CD4-positive, alpha-beta T cell treated with Interleukin-4 for 4 hours (primary cell): ENCODE results near the gene RAB5B.
"Not testable (repeated sequence)": the region's sequence is repeated elsewhere in the genome, so short reads cannot be mapped to it uniquely, and the experiment has no call there.

ENCODE experiments used
- DNase-seq: peaks from one replicate; pipeline ENCODE4 v3.0.0-alpha.2; 2020

RAB5B gene

GRCh38 chr12:56020423-56021184 lies 46.7 kb downstream of the RAB5B start, which contains the start of gene IKZF4:
TSS of gene IKZF4 (plus strand) at chr12:56021043. CDS start at chr12:56021494, 451 bp downstream.
- no peak for DNase-seq

GRCh38 chr12:56021889-56022497 lies 48.1 kb downstream of the RAB5B start:
- no peak for DNase-seq

GRCh38 chr12:56028511-56029165 lies 54.8 kb downstream of the RAB5B start:
- no peak for DNase-seq

- DNase-seq = no peak
These were observed 55.3 kb downstream of the RAB5B start for GRCh38 chr12:56029166-56029519.

- DNase-seq = peak; percentile 50
These were observed 55.9 kb downstream of the RAB5B start for GRCh38 chr12:56029666-56030293.

GRCh38 chr12:56031987-56032386 lies 58.1 kb downstream of the RAB5B start:
- DNase-seq = peak; percentile 37

- DNase-seq = peak; percentile 31
These were observed 60.9 kb downstream of the RAB5B start for GRCh38 chr12:56034586-56035332.

GRCh38 chr12:56037161-56037560 lies 63.3 kb downstream of the RAB5B start:
- DNase-seq = no peak

GRCh38 chr12:56038022-56038655 lies 64.3 kb downstream of the RAB5B start:
- DNase-seq = peak; percentile 51

GRCh38 chr12:56040151-56040550 lies 66.3 kb downstream of the RAB5B start:
- no peak for DNase-seq

GRCh38 chr12:56040963-56041551 lies 67.2 kb downstream of the RAB5B start:
- no peak for DNase-seq

GRCh38 chr12:56041552-56042429 lies 67.9 kb downstream of the RAB5B start, which contains the start of gene RPS26:
TSS of gene RPS26 (plus strand) at chr12:56041918. CDS start at chr12:56042167, 249 bp downstream.
- DNase-seq = peak; percentile 99

GRCh38 chr12:56042430-56042813 lies 68.5 kb downstream of the RAB5B start:
- DNase-seq = not testable (repeated sequence)

GRCh38 chr12:56042843-56043242 lies 69.0 kb downstream of the RAB5B start:
- no peak for DNase-seq
